Esophagus squamous epithelium (tissue), 5 donors: ENCODE results near the gene NR2F2. TPM values are rescaled to one million over a fixed set of nuclear protein-coding genes. Genes with fewer than 3 reads are reported as not detected.
A peak's percentile ranks its signal among the peaks of the same experiment; 100 is the strongest.

Source experiments
- DNase-seq: peaks from one replicate; lab custom pipeline; 2025; lab: John Stamatoyannopoulos, UW
- H3K27ac ChIP-seq, 4 donors: fragments of 200-600 bp; sonication (generic); one replicate each; pipeline ENCODE4 v1.5.1; 2016 to 2019; ENCODE audit warnings: mild to moderate bottlenecking in 1 of 4
- H3K27me3 ChIP-seq, 4 donors: fragments of 200-600 bp; sonication (generic); 1 replicate in 3 of 4; 2 replicates in 1 of 4; pipeline versions ENCODE4 v1.5.1 to v1.6.0; 2017 to 2021; ENCODE audit warnings: antibody characterized with exemption in 1 of 4
- H3K36me3 ChIP-seq, 3 donors: fragments of 200-600 bp; sonication (generic); one replicate each; pipeline ENCODE4 v1.5.1; 2016 to 2019
- H3K4me1 ChIP-seq, 3 donors: fragments of 200-600 bp; sonication (generic); one replicate each; pipeline ENCODE4 v1.5.1; 2017 to 2019
- H3K4me3 ChIP-seq, 4 donors: fragments of 200-600 bp; sonication (generic); 1 replicate in 3 of 4; 2 replicates in 1 of 4; pipeline ENCODE4 v1.5.1; 2016 to 2019; ENCODE audit warnings: mild to moderate bottlenecking in 2 of 4, moderate library complexity in 1 of 4
- H3K9me3 ChIP-seq, 3 donors: fragments of 200-600 bp; sonication (generic); one replicate each; pipeline ENCODE4 v1.5.1; 2016 to 2019
- CTCF ChIP-seq, 6 experiments: fragments of 450-650 bp in 4 of 6; fragments of 200-600 bp in 2 of 6; sonication (generic) in 2 of 6; IDR thresholded peaks; one replicate each; pipeline ENCODE4 v1.5.1; 2016 to 2019; ENCODE audit warnings: antibody characterized with exemption in 6 of 6, mild to moderate bottlenecking in 4 of 6, moderate library complexity in 4 of 6
- POLR2A ChIP-seq, 4 donors: fragments of 450-650 bp; IDR thresholded peaks; one replicate each; pipeline ENCODE4 v1.6.1; 2017; ENCODE audit warnings: antibody characterized with exemption in 4 of 4, mild to moderate bottlenecking in 4 of 4, moderate library complexity in 3 of 4
- WGBS, 2 donors: methylation state at CpG; one replicate each; pipeline ENCODE4 v1.1.5; 2018; 5-methylcytosine and 5-hydroxymethylcytosine counted together
- intact Hi-C: fragments of 100-400 bp; cut with DNase I; formaldehyde crosslinking; loops from one replicate; pipeline ENCODE4 v1.15.0; 2022
- total RNA-seq, 4 donors: library from RNA; depleted of rRNA; stranded (reverse); fragments of >200 nt; gene quantifications; one replicate each; pipeline ENCODE4 v1.1.0, GENCODE V29; 2016
- donor health status: DM: yes; HTN: yes; CAD: no.

Gene NR2F2
- total RNA-seq, 4 donors from 2014 or later = 3.7 to 15.6 (median 6.4) TPM

GRCh38 chr15:96356494-96357455 is 26.3 kb downstream of the NR2F2 start:
- no peaks in the 10 kb centered on the region for H3K9me3 ChIP-seq
- peaks cover 0 to 99% (median 18%) of the 10 kb centered on the region in 4 donors for H3K27me3 ChIP-seq
- intact Hi-C loops = no loop called here
- WGBS, 2 donors = 0 to 1% methylated on average over 15 to 30 of the region's 67 CpGs
- peak overlapping the region; percentile 48 to 94 (median 90) for H3K27ac ChIP-seq
- DNase-seq = no peak
- H3K4me1 ChIP-seq = peaks cover 18 to 94% (median 33%) of the 10 kb centered on the region in 3 donors
- H3K4me3 ChIP-seq = peak overlapping the region; percentile 38 to 80 (median 61)
- TF ChIP-seq POLR2A (IDR thresholded peaks at IDR 0.05) (peak in 1 of 4 donors; percentile 26), CTCF (IDR thresholded peaks at IDR 0.05) (peak; percentile 81 to 99 (median 98))
- H3K36me3 ChIP-seq = no peaks in the 10 kb centered on the region

DNA sequence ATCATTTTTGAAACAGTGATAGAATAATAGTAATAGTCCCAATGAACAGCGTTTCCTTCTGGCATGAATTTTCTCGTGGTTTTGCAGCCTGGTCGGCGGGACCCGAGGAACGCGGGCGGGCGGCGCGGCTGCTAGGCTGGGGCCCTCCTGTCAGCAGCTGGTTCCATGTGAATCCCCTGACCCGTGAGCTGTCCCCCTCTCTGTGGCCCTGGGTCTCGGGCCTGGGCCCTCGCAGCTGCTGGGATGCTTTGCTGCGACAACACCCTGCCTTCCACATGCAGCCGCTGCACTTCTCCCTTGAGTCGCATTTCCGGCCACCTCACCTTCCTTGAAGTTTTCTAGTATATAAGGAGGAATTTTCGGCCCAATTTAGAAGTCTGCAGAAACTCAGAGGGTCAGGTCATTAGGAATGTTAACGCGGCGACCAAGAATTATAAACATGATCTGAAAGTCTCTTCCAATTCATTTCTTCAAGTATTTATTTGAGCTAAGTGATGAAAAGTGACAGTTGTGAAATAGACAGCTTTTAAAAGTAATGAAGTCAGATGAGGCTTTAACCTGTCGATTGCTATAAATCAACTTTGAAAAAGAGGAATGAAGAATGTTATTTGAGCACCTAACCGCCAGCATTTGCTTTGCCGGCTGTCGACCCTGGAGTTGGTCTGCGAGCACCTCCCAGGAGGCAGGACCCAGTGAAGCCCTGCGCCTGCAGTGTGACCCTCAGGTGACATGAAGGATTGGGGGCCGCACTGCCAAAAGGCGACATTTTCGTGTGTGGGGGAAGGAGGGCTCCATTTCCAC is 27.7 kb downstream of the NR2F2 start:
- TF ChIP-seq POLR2A (IDR thresholded peaks at IDR 0.05) = no peak
- no peak for TF ChIP-seq CTCF (IDR thresholded peaks at IDR 0.05)
- peak overlapping the region; percentile 17 to 94 (median 93) for H3K27ac ChIP-seq
- peaks cover 0 to 99% (median 18%) of the 10 kb centered on the region in 4 donors for H3K27me3 ChIP-seq
- no peak for DNase-seq
- peak overlapping the region in 3 of 4 donors; percentile 56 to 80 (median 66) for H3K4me3 ChIP-seq
- 66 to 67% methylated on average over 22 to 27 of the region's 31 CpGs for WGBS, 2 donors
- no peaks in the 10 kb centered on the region for H3K9me3 ChIP-seq
- H3K36me3 ChIP-seq = no peaks in the 10 kb centered on the region
- peaks cover 18 to 80% (median 31%) of the 10 kb centered on the region in 3 donors for H3K4me1 ChIP-seq
- intact Hi-C loops = no loop called here

GRCh38 chr15:96358821-96359615 is 28.5 kb downstream of the NR2F2 start:
- no peaks in the 10 kb centered on the region for H3K36me3 ChIP-seq
- peaks cover 0 to 99% (median 19%) of the 10 kb centered on the region in 4 donors for H3K27me3 ChIP-seq
- DNase-seq = no peak
- WGBS, 2 donors = 46 to 70% methylated on average over 13 to 19 of the region's 21 CpGs
- peak overlapping the region in 3 of 4 donors; percentile 46 to 74 (median 47) for H3K4me3 ChIP-seq
- H3K9me3 ChIP-seq = no peaks in the 10 kb centered on the region
- peaks cover 14 to 72% (median 31%) of the 10 kb centered on the region in 3 donors for H3K4me1 ChIP-seq
- TF ChIP-seq CTCF (IDR thresholded peaks at IDR 0.05) = no peak
- no peak for TF ChIP-seq POLR2A (IDR thresholded peaks at IDR 0.05)
- H3K27ac ChIP-seq = peak overlapping the region; percentile 71 to 94 (median 93)
- intact Hi-C loops = no loop called here

DNA sequence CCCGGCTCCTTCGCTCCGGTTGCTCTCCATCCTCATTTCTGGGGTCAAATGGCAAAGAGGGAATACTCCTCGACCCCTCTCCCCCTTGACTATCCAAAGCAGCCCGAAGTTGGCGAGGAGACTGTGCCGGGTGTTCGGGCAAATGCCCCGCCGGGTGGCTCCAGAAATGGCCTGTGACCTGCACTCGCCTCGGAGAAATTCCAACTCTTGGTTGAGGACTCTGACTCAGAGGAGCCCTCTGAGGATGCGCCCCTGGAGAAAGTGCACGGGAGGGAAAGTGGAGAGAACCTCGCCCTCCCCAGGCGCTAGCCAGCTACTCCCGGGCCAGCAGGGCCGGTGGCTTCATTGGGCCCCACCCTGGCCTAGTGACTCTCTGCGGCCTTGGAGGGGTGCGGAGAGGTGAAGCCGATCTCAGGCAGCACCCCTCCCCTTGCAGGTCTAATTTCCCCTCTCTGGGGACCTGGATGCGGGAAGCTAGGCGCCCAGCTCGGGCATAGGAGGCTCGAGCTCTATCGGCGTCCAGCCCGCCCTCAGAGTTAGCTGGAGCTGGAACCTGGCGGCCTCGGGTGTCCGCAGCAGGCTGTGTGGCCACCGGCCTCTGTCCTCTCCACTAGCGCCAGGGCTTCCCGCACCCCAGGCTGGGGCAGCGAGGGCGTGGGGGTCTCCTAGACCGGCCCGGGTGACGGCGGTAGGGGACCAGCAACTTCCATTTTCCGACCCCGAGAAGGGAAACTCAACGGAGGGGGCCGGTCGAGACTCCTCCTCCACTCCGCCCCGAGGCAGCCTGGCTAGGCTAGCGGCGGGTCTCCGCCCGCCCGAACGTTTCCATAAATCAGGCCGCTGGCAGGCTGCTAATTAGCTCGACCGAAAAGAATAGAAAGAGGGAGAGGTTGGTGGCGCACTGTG is 29.4 kb downstream of the NR2F2 start:
- Histone ChIP-seq H3K27me3 (peaks cover 0 to 99% (median 19%) of the 10 kb centered on the region in 4 donors), H3K27ac (peak overlapping the region; percentile 71 to 94 (median 93)), H3K36me3 (no peaks in the 10 kb centered on the region), H3K9me3 (no peaks in the 10 kb centered on the region), H3K4me3 (peak overlapping the region; percentile 30 to 74 (median 46)), H3K4me1 (peaks cover 14 to 63% (median 31%) of the 10 kb centered on the region in 3 donors)
- DNase-seq = no peak
- 48% methylated on average over 4 of the region's 57 CpGs; no CpG with 5 or more reads in 1 of the 2 donors for WGBS, 2 donors
- TF ChIP-seq POLR2A (IDR thresholded peaks at IDR 0.05) (peak in 1 of 4 donors; percentile 20), CTCF (IDR thresholded peaks at IDR 0.05) (no peak)
- intact Hi-C loops = no loop called here
